Gastrocnemius medialis (tissue), 4 donors: ENCODE data around the gene CCDC169. TPM values are rescaled to one million over a fixed set of nuclear protein-coding genes. Genes with fewer than 3 reads are reported as not detected.
A peak's percentile ranks its signal among the peaks of the same experiment; 100 is the strongest.

Experiments used
- ATAC-seq, 2 donors: fragments of 150-250 bp; one replicate each; pipeline ENCODE4 v1.9.1; 2016
- DNase-seq, 2 donors: peaks; one replicate each; pipeline ENCODE4 v3.0.0-alpha.2; 2019
- H3K27ac ChIP-seq, 4 donors: fragments of 200-600 bp; sonication (generic); 1 replicate in 1 of 4; 2 replicates in 3 of 4; pipeline ENCODE4 v1.5.1; 2016 to 2018; ENCODE audit warnings: mild to moderate bottlenecking in 2 of 4, moderate library complexity in 1 of 4
- H3K27me3 ChIP-seq, 3 donors: fragments of 200-600 bp; sonication (generic) in 2 of 3; 1 replicate in 1 of 3; 2 replicates in 2 of 3; pipeline versions ENCODE4 v1.5.1 to v1.6.0; 2016 to 2019; ENCODE audit warnings: mild to moderate bottlenecking in 1 of 3, moderate library complexity in 1 of 3
- H3K36me3 ChIP-seq, 2 donors: fragments of 200-600 bp; sonication (generic) in 1 of 2; one replicate each; pipeline ENCODE4 v1.5.1; 2017 to 2018
- H3K4me1 ChIP-seq, 2 donors: fragments of 200-600 bp; sonication (generic) in 1 of 2; one replicate each; pipeline ENCODE4 v1.5.1; 2016 to 2017; ENCODE audit warnings: mild to moderate bottlenecking in 2 of 2
- H3K4me3 ChIP-seq, 4 donors: fragments of 200-600 bp; sonication (generic) in 3 of 4; 1 replicate in 1 of 4; 2 replicates in 3 of 4; pipeline ENCODE4 v1.5.1; 2016 to 2019; ENCODE audit warnings: mild to moderate bottlenecking in 2 of 4
- H3K9me3 ChIP-seq, 3 donors: fragments of 200-600 bp; sonication (generic) in 2 of 3; 1 replicate in 1 of 3; 2 replicates in 2 of 3; pipeline ENCODE4 v1.5.1; 2016 to 2019
- POLR2A ChIP-seq, 2 donors: fragments of 450-650 bp; IDR thresholded peaks; one replicate each; pipeline ENCODE4 v1.6.1; 2017; ENCODE audit warnings: antibody characterized with exemption in 2 of 2, mild to moderate bottlenecking in 2 of 2, moderate library complexity in 2 of 2
- in situ Hi-C, 4 donors: fragments of 200-750 bp; cut with MboI; loops; one replicate each; pipeline versions ENCODE4 v1.15.0 to v1.8.0; 2017; ENCODE audit warnings: low sequenced_read_pairs in 4 of 4
- intact Hi-C: fragments of 100-400 bp; cut with DNase I; formaldehyde crosslinking; loops from one replicate; pipeline ENCODE4 v1.15.1; 2023; ENCODE audit warnings: low total_unique reads
- total RNA-seq, 4 donors: library from RNA; depleted of rRNA; stranded (reverse); fragments of >200 nt; gene quantifications; one replicate each; pipeline versions ENCODE4 v1.1.0 to v1.2.3, GENCODE V29; 2016
- TF ChIP-seq, protein P1 (sequence below), 5 experiments: fragments of 450-650 bp in 3 of 5; fragments of 200-600 bp in 2 of 5; sonication (generic) in 2 of 5; IDR thresholded peaks in 4 of 5; conservative IDR thresholded peaks in 1 of 5; 1 replicate in 4 of 5; 2 replicates in 1 of 5; pipeline ENCODE4 v1.5.1; 2016 to 2019; ENCODE audit warnings: antibody characterized with exemption in 5 of 5, mild to moderate bottlenecking in 3 of 5, moderate library complexity in 3 of 5

Gene CCDC169
- total RNA-seq = 1 to 10 TPM in 1 of 4 donors, under 1 TPM in 1, not detected in 2; 0.10 to 1.7 TPM

DNA sequence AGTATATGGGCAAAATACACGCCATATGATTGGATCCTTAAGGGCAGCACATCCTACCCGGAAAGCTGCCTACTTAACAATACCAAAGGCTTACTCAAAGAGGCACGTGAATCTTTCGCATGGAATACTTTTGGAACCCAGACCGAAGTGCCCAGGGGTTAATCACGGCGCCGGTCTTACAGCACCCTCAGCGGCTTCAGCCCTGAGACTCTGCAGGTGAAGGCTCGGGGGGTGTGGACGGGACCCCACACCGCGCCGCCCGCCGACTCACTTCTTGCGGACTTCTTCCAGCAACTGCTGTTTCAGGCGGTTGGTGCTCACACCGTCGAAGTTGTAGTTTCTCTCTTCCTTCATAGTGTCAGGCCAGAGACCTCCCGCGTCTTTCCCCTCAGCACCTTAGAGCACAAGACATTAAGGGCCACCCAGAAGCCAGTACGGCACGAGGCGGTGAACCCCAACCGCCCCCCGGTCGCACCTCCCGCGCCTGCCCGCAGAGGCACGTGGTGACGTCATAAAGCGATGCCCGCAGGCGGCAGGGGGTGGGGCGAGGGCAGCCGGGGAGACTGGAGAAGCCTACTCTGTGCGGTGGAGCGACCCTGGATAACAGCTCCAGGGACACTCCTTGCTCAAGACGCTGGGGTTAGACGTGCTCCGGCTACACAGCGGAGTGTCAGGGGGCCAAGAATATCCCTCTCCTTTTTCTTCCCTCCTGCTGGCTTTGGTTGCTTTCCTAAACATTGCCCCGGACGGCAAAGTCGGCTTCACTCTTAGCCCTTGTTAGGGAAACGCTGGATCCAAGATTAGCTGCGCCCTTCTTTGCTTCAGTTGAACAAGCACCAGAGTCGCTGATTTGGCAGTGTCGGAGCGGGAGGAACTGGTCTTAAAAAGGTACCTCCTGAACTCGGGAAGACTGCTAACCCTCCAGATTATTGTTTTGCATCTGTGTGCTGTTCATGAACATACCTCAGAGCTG lies at the start of gene CCDC169:
Gene CCDC169 (minus strand): TSS at position 449 of the 973 bp plus-strand sequence. CDS start 95 bp downstream, at position 354.
- in situ Hi-C loops = loop anchor here in 2 of 4 donors (25.0 kb wide), 2 partner anchors 90 to 440 kb away; no protein-coding TSS in a partner anchor

DNA sequence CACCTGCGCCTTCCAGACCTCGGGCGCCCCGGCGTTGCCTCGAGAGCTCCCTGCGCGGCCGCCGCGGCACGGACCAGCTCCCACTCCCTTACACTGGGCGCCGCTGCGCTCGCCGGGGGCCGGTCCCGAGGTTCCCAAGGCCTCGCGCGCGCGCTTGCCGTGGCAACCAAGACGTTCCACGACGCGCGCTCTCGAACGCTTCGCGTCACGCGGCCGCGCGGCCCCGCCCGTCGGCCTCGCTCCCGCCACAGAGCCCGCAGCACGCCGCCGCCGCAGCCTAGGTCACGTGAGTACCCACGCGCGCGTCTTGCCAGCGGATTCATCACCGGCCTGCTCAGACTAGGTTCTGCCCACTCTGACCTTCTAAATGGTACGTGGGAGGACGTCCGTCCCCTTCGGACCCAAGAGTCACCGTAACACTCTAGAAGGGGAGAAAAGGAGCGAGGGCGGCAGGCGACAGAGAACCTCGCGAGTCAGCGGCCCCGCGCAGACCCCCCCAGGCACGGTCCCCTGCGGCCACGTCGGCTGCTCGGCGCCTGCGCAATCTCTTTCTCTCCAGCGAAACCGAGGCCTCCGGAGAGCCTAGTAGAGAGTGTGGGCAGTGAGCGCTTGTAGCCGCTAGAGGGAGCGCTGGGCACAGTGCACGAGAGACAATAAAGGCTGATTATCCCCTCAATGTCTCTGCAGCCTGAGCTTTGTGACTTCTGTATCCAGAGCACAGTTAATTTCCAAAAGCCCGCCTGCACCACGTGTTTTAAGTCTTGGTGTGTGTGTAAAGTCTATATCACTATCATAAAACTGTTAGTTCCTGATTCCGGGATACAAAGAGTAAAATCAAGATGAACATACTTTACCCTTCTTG lies 48.8 kb upstream of the CCDC169 start, which contains the start of gene SPART:
Gene SPART (minus strand): TSS at position 173 of the 862 bp plus-strand sequence. CDS start 10,564 bp downstream, outside the sequence.
- no peaks in the 10 kb centered on the region for H3K27me3 ChIP-seq
- H3K9me3 ChIP-seq = no peaks in the 10 kb centered on the region
- DNase-seq (peak; percentile 88 to 89), ATAC-seq (peak; percentile 88 to 91)
- in situ Hi-C loops = loop anchor here in 1 of 4 donors (25.0 kb wide), 1 partner anchor 641 kb away; the partner anchor contains the start of gene ALG5
- peak within 1 kb of the TSS; percentile 90 to 97 (median 94) for H3K27ac ChIP-seq
- intact Hi-C loops = loop anchor here (1.0 to 5.0 kb wide), 5 partner anchors 49 to 651 kb away; partner anchors contain the start of genes ALG5, CCDC169 and RFXAP
- no peaks in the 10 kb centered on the region for H3K36me3 ChIP-seq
- TF ChIP-seq, protein P1, sequence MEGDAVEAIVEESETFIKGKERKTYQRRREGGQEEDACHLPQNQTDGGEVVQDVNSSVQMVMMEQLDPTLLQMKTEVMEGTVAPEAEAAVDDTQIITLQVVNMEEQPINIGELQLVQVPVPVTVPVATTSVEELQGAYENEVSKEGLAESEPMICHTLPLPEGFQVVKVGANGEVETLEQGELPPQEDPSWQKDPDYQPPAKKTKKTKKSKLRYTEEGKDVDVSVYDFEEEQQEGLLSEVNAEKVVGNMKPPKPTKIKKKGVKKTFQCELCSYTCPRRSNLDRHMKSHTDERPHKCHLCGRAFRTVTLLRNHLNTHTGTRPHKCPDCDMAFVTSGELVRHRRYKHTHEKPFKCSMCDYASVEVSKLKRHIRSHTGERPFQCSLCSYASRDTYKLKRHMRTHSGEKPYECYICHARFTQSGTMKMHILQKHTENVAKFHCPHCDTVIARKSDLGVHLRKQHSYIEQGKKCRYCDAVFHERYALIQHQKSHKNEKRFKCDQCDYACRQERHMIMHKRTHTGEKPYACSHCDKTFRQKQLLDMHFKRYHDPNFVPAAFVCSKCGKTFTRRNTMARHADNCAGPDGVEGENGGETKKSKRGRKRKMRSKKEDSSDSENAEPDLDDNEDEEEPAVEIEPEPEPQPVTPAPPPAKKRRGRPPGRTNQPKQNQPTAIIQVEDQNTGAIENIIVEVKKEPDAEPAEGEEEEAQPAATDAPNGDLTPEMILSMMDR (IDR thresholded peaks at IDR 0.05 in 4 of 5, conservative IDR thresholded peaks at IDR 0.05 in 1 of 5) = peak; percentile 91 to 98 (median 97)
- peak; percentile 71 to 76 for TF ChIP-seq POLR2A (IDR thresholded peaks at IDR 0.05)
- H3K4me1 ChIP-seq = peaks cover 8 to 21% of the 10 kb centered on the region in 2 donors
- peak within 1 kb of the TSS; percentile 76 to 85 (median 80) for H3K4me3 ChIP-seq

More for the DNA sequence above, at the start of gene CCDC169:
- Histone ChIP-seq H3K4me1 (peaks cover 13 to 15% of the 10 kb centered on the region in 2 donors), H3K27me3 (no peaks in the 10 kb centered on the region), H3K4me3 (peak within 1 kb of the TSS; percentile 72 to 87 (median 78)), H3K9me3 (no peaks in the 10 kb centered on the region), H3K27ac (peak within 1 kb of the TSS; percentile 60 to 72 (median 68)), H3K36me3 (no peaks in the 10 kb centered on the region)
- DNase-seq (peak; percentile 40 to 64), ATAC-seq (peak; percentile 72 to 84)
- intact Hi-C loops = loop anchor here (5.0 kb wide), 1 partner anchor 50 kb away; the partner anchor contains the start of gene SPART
- TF ChIP-seq, protein P1 (IDR thresholded peaks at IDR 0.05 in 4 of 5, conservative IDR thresholded peaks at IDR 0.05 in 1 of 5) = no peak
- peak; percentile 20 to 23 for TF ChIP-seq POLR2A (IDR thresholded peaks at IDR 0.05)

DNA sequence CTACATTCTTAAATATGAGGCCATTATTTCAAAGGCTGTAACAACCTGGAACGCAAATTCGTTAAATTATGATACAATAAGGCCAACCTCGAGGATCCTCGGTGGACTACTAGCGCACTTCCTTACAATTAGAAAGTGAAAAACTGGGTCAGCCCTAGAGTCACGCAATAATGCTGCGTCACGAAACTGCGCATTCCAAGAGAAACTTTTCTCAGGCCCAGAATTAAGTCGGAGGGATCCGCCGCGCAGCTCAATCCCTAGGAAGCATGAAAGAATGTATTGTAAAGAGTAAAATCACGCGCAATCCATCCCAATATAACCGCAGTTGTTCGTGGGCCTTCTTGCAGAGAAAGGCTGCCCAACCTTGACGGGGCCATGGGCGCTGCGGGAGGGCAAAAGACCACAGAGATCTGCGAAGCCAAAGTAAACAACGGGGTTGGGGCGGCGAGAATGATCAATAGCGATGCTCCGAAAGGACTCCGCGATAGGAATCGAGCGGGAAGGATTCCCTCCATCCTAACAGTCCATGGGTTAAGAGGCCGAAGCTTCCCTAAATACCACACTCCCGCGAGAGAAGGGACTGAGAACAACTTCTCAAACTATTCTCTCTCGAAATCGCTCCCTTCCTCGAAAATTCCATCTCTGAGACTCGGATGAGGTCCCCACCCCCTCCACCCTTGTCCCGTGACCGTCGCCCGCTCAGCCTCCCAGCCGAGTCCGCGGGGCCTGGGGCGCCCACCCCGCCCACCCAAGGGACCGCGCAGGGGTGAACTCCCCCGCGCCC lies 48.0 kb upstream of the CCDC169 start:
- H3K4me3 ChIP-seq = peak overlapping the region; percentile 76 to 85 (median 80)
- ATAC-seq = peak; percentile 40 to 46
- H3K9me3 ChIP-seq = no peaks in the 10 kb centered on the region
- H3K4me1 ChIP-seq = peaks cover 10 to 21% of the 10 kb centered on the region in 2 donors
- intact Hi-C loops (loop anchor here (1.0 to 5.0 kb wide), 5 partner anchors 48 to 652 kb away; partner anchors contain the start of genes ALG5, CCDC169 and RFXAP), in situ Hi-C loops (loop anchor here in 1 of 4 donors (25.0 kb wide), 1 partner anchor 642 kb away; the partner anchor contains the start of gene ALG5)
- H3K27me3 ChIP-seq = no peaks in the 10 kb centered on the region
- no peaks in the 10 kb centered on the region for H3K36me3 ChIP-seq
- H3K27ac ChIP-seq = peak overlapping the region; percentile 90 to 97 (median 94)
- DNase-seq = peak; percentile 50 to 62
- peak; percentile 52 to 75 for TF ChIP-seq POLR2A (IDR thresholded peaks at IDR 0.05)
- TF ChIP-seq, protein P1 (IDR thresholded peaks at IDR 0.05 in 4 of 5, conservative IDR thresholded peaks at IDR 0.05 in 1 of 5) = no peak
